A204.1 (cell line): ENCODE results near the gene CENPQ.

Source experiments
- FAIRE-seq: peaks from 2 replicates; lab custom pipeline; 2012; peaks lifted over from hg19 to GRCh38; lab: Jason Lieb, UNC

Gene CENPQ

GRCh38 chr6:49541936-49542335, 78.8 kb downstream of the CENPQ start:
- FAIRE-seq, result no peak
